Glomerular visceral epithelial cell (primary cell): Measurements from ENCODE around the gene ST7.
"Not testable (repeated sequence)": the region's sequence is repeated elsewhere in the genome, so short reads cannot be mapped to it uniquely, and the experiment has no call there.

Experiments
- DNase-seq: peaks from one replicate; pipeline ENCODE4 v3.0.0-alpha.2; 2016; ENCODE audit errors: extremely low spot score

The ST7 gene

GRCh38 chr7:117227091-117227490 is 273.8 kb downstream of the ST7 start:
- DNase-seq: no peak

- no peak for DNase-seq
Observed at GRCh38 chr7:117229350-117229749, 276.0 kb downstream of the ST7 start.

- no peak for DNase-seq
Observed at GRCh38 chr7:117230276-117231046, 277.2 kb downstream of the ST7 start.

- no peak for DNase-seq
Observed at GRCh38 chr7:117231047-117231359, 277.7 kb downstream of the ST7 start.

- no peak for DNase-seq
Observed at GRCh38 chr7:117237646-117238045, 284.3 kb downstream of the ST7 start.

- no peak for DNase-seq
Observed at GRCh38 chr7:117238472-117238871, 285.2 kb downstream of the ST7 start.

- DNase-seq: no peak
Observed at GRCh38 chr7:117238937-117239336, 285.6 kb downstream of the ST7 start.

GRCh38 chr7:117241088-117241487 is 287.8 kb downstream of the ST7 start:
- no peak for DNase-seq

GRCh38 chr7:117243390-117243789 is 290.1 kb downstream of the ST7 start:
- no peak for DNase-seq

- not testable (repeated sequence) for DNase-seq
Observed at GRCh38 chr7:117245703-117246102, 292.4 kb downstream of the ST7 start.

GRCh38 chr7:117247809-117248208 is 294.5 kb downstream of the ST7 start:
- DNase-seq: peak; percentile 49

GRCh38 chr7:117248829-117249228 is 295.5 kb downstream of the ST7 start:
- no peak for DNase-seq

- DNase-seq: peak; percentile 30
Observed at GRCh38 chr7:117249696-117250095, 296.4 kb downstream of the ST7 start.

GRCh38 chr7:117250245-117250644 is 296.9 kb downstream of the ST7 start:
- no peak for DNase-seq

GRCh38 chr7:117250801-117251200 is 297.5 kb downstream of the ST7 start:
- no peak for DNase-seq

- DNase-seq: peak; percentile 79
Observed at GRCh38 chr7:117251687-117252086, 298.4 kb downstream of the ST7 start.

- peak; percentile 14 for DNase-seq
Observed at GRCh38 chr7:117259615-117260014, 306.3 kb downstream of the ST7 start.

GRCh38 chr7:117262546-117262945 is 309.2 kb downstream of the ST7 start:
- DNase-seq: no peak

- DNase-seq: no peak
Observed at GRCh38 chr7:117264716-117265115, 311.4 kb downstream of the ST7 start.

- DNase-seq: peak; percentile 60
Observed at GRCh38 chr7:117269417-117269816, 316.1 kb downstream of the ST7 start.

GRCh38 chr7:117269886-117270285 is 316.6 kb downstream of the ST7 start:
- no peak for DNase-seq

GRCh38 chr7:117270371-117270770 is 317.1 kb downstream of the ST7 start:
- DNase-seq: no peak

GRCh38 chr7:117271566-117271965 is 318.3 kb downstream of the ST7 start:
- DNase-seq: no peak
